ENCODE results near the gene SMARCAD1.
"Not testable (repeated sequence)": the region's sequence is repeated elsewhere in the genome, so short reads cannot be mapped to it uniquely, and the experiment has no call there.

The SMARCAD1 gene

DNA sequence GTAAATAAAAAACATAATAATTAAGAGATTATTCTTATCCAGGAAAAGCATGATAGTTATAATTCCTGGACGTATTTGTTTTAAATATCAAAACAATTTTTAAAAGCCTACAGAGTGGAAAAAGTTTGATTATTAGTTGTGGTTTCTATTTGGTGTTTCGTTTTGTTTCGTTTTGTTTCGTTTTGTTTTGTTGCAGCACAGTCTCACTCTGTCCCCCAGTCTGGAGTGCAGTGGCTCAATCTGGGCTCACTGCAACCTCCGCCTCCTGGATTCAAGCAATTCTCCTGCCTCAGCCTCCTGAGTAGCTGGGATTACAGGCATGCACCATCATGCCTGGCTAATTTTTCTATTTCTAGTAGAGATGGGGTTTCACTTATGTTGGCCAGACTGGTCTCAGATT lies 129.1 kb downstream of the SMARCAD1 start:
- DNase-seq; intact Hi-C loops (cut with DNase I): not testable (repeated sequence)

DNA sequence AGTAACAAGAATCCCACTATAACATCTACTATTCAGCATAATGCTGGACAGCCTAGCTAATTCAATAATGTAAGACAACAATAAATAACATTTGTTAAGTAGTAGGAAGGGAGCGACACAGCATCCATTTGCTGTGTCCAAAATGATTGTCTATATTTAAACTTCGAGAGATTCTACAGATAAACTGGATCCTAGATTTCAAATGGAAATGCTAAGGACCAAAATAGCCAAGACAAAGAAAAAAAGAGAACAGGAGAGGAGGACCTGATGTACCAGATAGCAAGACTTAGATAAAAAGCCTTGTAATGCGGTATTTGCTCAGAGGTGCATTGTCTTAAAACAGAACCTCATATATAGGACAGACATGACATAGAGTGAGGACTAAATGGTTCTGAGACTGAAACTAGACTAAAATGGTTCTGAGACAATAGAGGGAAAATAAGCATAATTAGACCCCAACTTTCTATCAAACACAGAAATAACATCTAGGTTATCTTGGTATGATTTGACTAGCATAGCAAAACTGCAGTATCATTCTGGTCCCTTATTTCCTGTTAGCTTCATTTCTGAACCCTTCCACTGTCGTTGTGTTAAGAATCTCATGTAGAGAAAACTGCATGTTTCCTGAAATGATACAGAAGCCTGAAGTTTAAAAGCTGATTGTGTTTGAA lies 131.2 kb downstream of the SMARCAD1 start:
- intact Hi-C loops (cut with DNase I), result no loop called here
- DNase-seq, result no peak

DNA sequence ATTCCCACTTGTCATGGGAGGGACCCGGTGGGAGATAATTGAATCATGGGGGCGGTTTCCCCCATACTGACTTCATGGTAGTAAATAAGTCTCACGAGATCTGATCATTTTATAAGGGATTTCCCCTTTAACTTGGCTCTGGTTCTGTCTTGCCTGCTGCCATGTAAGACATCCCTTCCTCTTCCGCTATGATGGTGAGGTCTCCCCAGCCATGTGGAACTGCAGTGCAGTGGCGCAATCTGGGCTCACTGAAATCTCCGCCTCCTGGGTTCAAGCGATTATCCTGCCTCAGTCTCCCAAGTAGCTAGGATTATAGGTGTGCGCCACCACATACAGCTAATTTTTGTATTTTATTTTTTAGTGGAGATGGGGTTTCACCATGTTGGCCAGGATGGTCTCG lies 132.1 kb downstream of the SMARCAD1 start:
- peak in 3 of 42 donors; percentile 3 to 27 (median 16) for DNase-seq

More for the DNA sequence above, 132.1 kb downstream of the SMARCAD1 start:
- intact Hi-C loops (cut with DNase I), result no loop called here

Data from head of caudate nucleus (tissue), 42 donors.